H9 (cell line): ENCODE data around the gene STT3A. TPM values are rescaled to one million over a fixed set of nuclear protein-coding genes. Genes with fewer than 3 reads are reported as not detected.

Source experiments
- DNase-seq: peaks from one replicate; pipeline ENCODE4 v3.0.0-alpha.2; 2017
- H2AFZ ChIP-seq: one replicate; pipeline ENCODE4 v1.6.1; 2013; ENCODE audit warnings: mild to moderate bottlenecking, low read length, control low read depth, moderate library complexity
- H2AK5ac ChIP-seq: 2 replicates; pipeline ENCODE4 v1.6.1; 2013; ENCODE audit warnings: low read length, control low read depth, mixed read lengths; ENCODE audit not compliant: insufficient read length
- H2BK120ac ChIP-seq: one replicate; pipeline ENCODE4 v1.6.1; 2013; ENCODE audit warnings: low read depth, mild to moderate bottlenecking, low read length, control low read depth, inconsistent platforms; ENCODE audit not compliant: poor library complexity, severe bottlenecking
- H2BK12ac ChIP-seq: 2 replicates; pipeline ENCODE4 v1.6.1; 2013; ENCODE audit warnings: low read length, control low read depth, mixed read lengths, low read depth; ENCODE audit not compliant: insufficient read length
- H2BK15ac ChIP-seq: 2 replicates; pipeline ENCODE4 v1.6.1; 2013; ENCODE audit warnings: low read depth, low read length, control low read depth
- H2BK20ac ChIP-seq: one replicate; pipeline ENCODE4 v1.6.1; 2013; ENCODE audit warnings: low read depth, mild to moderate bottlenecking, low read length, control low read depth, inconsistent platforms; ENCODE audit not compliant: poor library complexity, severe bottlenecking
- H2BK5ac ChIP-seq: 2 replicates; pipeline ENCODE4 v1.6.1; 2013; ENCODE audit warnings: low read length, control low read depth, mixed read lengths; ENCODE audit not compliant: insufficient read length
- H3K14ac ChIP-seq: 2 replicates; pipeline ENCODE4 v1.6.1; 2013; ENCODE audit warnings: low read length, control low read depth; ENCODE audit not compliant: insufficient read depth
- H3K18ac ChIP-seq: 2 replicates; pipeline ENCODE4 v1.6.1; 2013; ENCODE audit warnings: low read depth, mild to moderate bottlenecking, mixed read lengths, low read length, control low read depth; ENCODE audit not compliant: insufficient read length
- H3K23ac ChIP-seq: 2 replicates; pipeline ENCODE4 v1.6.1; 2013; ENCODE audit warnings: low read length, control low read depth, mixed read lengths, low read depth; ENCODE audit not compliant: insufficient read length
- H3K23me2 ChIP-seq: 2 replicates; pipeline ENCODE4 v1.6.1; 2013; ENCODE audit warnings: low read depth, mild to moderate bottlenecking, mixed read lengths, low read length, control low read depth; ENCODE audit not compliant: insufficient read length, poor library complexity, severe bottlenecking
- H3K27ac ChIP-seq: 2 replicates; pipeline ENCODE4 v1.5.1; 2013; ENCODE audit warnings: low read length, control low read depth, mixed read lengths, low read depth; ENCODE audit not compliant: insufficient read length
- H3K27me3 ChIP-seq: 2 replicates; pipeline ENCODE4 v1.6.1; 2013; ENCODE audit warnings: low read length, control low read depth, inconsistent platforms; ENCODE audit not compliant: insufficient read depth
- H3K4ac ChIP-seq: 2 replicates; pipeline ENCODE4 v1.6.1; 2013; ENCODE audit warnings: low read depth, mild to moderate bottlenecking, control low read depth, inconsistent platforms, low read length, moderate library complexity
- H3K4me1 ChIP-seq: 2 replicates; pipeline ENCODE4 v1.6.1; 2013; ENCODE audit warnings: low read length, control low read depth, inconsistent platforms; ENCODE audit not compliant: insufficient read depth
- H3K4me2 ChIP-seq: 2 replicates; pipeline ENCODE4 v1.6.1; 2013; ENCODE audit warnings: low read length, control low read depth, mixed read lengths; ENCODE audit not compliant: insufficient read length, insufficient read depth
- H3K56ac ChIP-seq: 2 replicates; pipeline ENCODE4 v1.6.1; 2013; ENCODE audit warnings: low read depth, mild to moderate bottlenecking, mixed read lengths, low read length, control low read depth; ENCODE audit not compliant: insufficient read length
- H3K79me1 ChIP-seq: 2 replicates; pipeline ENCODE4 v1.6.1; 2013; ENCODE audit warnings: low read depth, mild to moderate bottlenecking, moderate library complexity, low read length, control low read depth, inconsistent platforms; ENCODE audit not compliant: insufficient read depth, poor library complexity, severe bottlenecking
- H3K79me2 ChIP-seq: 2 replicates; pipeline ENCODE4 v1.6.1; 2013; ENCODE audit warnings: low read length, control low read depth, inconsistent platforms; ENCODE audit not compliant: insufficient read depth
- H3K9ac ChIP-seq: 2 replicates; pipeline ENCODE4 v1.6.1; 2013; ENCODE audit warnings: low read length, control low read depth, mixed read lengths; ENCODE audit not compliant: insufficient read length; ENCODE audit errors: extremely low read depth
- H3K9me3 ChIP-seq: one replicate; pipeline ENCODE4 v1.6.1; 2013; ENCODE audit warnings: low read depth, low read length, inconsistent platforms; ENCODE audit not compliant: control insufficient read depth
- H3T11ph ChIP-seq: one replicate; pipeline ENCODE4 v1.6.1; 2013; ENCODE audit warnings: mild to moderate bottlenecking, low read length, control low read depth, inconsistent platforms
- H4K20me1 ChIP-seq: one replicate; pipeline ENCODE4 v1.6.1; 2013; ENCODE audit not compliant: control insufficient read depth, insufficient read length, insufficient read depth
- H4K5ac ChIP-seq: 2 replicates; pipeline ENCODE4 v1.6.1; 2013; ENCODE audit warnings: low read depth, mild to moderate bottlenecking, mixed read lengths, low read length, control low read depth; ENCODE audit not compliant: insufficient read length
- H4K8ac ChIP-seq: replicated peaks from 2 replicates; pipeline ENCODE4 v1.6.1; 2013; ENCODE audit warnings: low read length, control low read depth, mixed read lengths, low read depth; ENCODE audit not compliant: insufficient read length
- H4K91ac ChIP-seq: 2 replicates; pipeline ENCODE4 v1.6.1; 2013; ENCODE audit warnings: low read depth, mild to moderate bottlenecking, moderate library complexity, mixed read lengths, low read length, control low read depth; ENCODE audit not compliant: insufficient read length
- H3K27ac Mint-ChIP-seq, 3 experiments: 2 replicates in 2 of 3; 3 replicates in 1 of 3; pipeline ENCODE4 v1.8.0; 2020 to 2021; ENCODE audit warnings: mixed read lengths in 3 of 3, mild to moderate bottlenecking in 1 of 3, moderate library complexity in 1 of 3
- H3K27me3 Mint-ChIP-seq: 2 replicates; pipeline ENCODE4 v1.8.0; 2021; ENCODE audit warnings: low read depth, mild to moderate bottlenecking, moderate library complexity, mixed read lengths
- H3K36me3 Mint-ChIP-seq, 3 experiments: 2 replicates in 2 of 3; 3 replicates in 1 of 3; pipeline ENCODE4 v1.8.0; 2020 to 2021; ENCODE audit warnings: low read depth in 3 of 3, mixed read lengths in 3 of 3; ENCODE audit not compliant: insufficient read depth in 1 of 3
- H3K4me1 Mint-ChIP-seq, 2 experiments: 2 replicates each; pipeline ENCODE4 v1.8.0; 2020; ENCODE audit warnings: mixed read lengths in 2 of 2
- H3K4me3 Mint-ChIP-seq, 2 experiments: 2 replicates in 1 of 2; 3 replicates in 1 of 2; pipeline ENCODE4 v1.8.0; 2020 to 2021; ENCODE audit warnings: mild to moderate bottlenecking in 2 of 2, mixed read lengths in 2 of 2, moderate library complexity in 1 of 2
- H3K9me3 Mint-ChIP-seq, 2 experiments: 2 replicates in 1 of 2; 3 replicates in 1 of 2; pipeline ENCODE4 v1.8.0; 2020; ENCODE audit warnings: mild to moderate bottlenecking in 2 of 2, mixed read lengths in 2 of 2, moderate library complexity in 1 of 2
- WGBS: extraction: QIAGEN DNeasy Blood & Tissue Kit; methylation state at CpG from one replicate; pipeline ENCODE4 v1.1.7; 2013; ENCODE audit warnings: missing lambda C conversion rate, low lambda C conversion rate, mixed read lengths; ENCODE audit not compliant: insufficient read length; ENCODE audit errors: extremely low coverage; 5-methylcytosine and 5-hydroxymethylcytosine counted together
- total RNA-seq: library from RNA; stranded (reverse); gene quantifications from 2 replicates; pipeline ENCODE4 v1.2.1, GENCODE V29; 2021
- TF ChIP-seq, protein P1 (sequence below): fragments of 200-600 bp; sonication (generic); conservative IDR thresholded peaks from 3 replicates; pipeline ENCODE4 v1.8.0; 2021; ENCODE audit warnings: antibody characterized with exemption, mild to moderate bottlenecking

STT3A gene
- total RNA-seq, 1 experiment from 2014 or later, result 128 TPM

- H3K9me3 Mint-ChIP-seq, result no peaks in the 10 kb centered on the region
- no peak overlapping the region for H3K23ac ChIP-seq
- H3K27me3 Mint-ChIP-seq, result no peaks in the 10 kb centered on the region
- no peak overlapping the region for H3T11ph ChIP-seq
- H2BK120ac ChIP-seq, result no peak overlapping the region
- WGBS, result no CpG with 5 or more reads among the region's 20 CpGs
- no peak overlapping the region for H4K91ac ChIP-seq
- no peak overlapping the region for H2BK20ac ChIP-seq
- H3K4me3 Mint-ChIP-seq, result peak overlapping the region; percentile 86 to 93
- H3K27ac Mint-ChIP-seq, result peak overlapping the region; percentile 99 to 100 (median 100)
- no peak overlapping the region for H2BK5ac ChIP-seq
- peak overlapping the region; percentile 91 for H3K4me2 ChIP-seq
- H2BK15ac ChIP-seq, result no peak overlapping the region
- H3K9me3 ChIP-seq, result no peaks in the 10 kb centered on the region
- peaks cover 11 to 47% (median 46%) of the 10 kb centered on the region in 3 experiments for H3K36me3 Mint-ChIP-seq
- peak overlapping the region; percentile 96 for H3K14ac ChIP-seq
- DNase-seq, result no peak
- no peak overlapping the region for H2AFZ ChIP-seq
- TF ChIP-seq, protein P1, sequence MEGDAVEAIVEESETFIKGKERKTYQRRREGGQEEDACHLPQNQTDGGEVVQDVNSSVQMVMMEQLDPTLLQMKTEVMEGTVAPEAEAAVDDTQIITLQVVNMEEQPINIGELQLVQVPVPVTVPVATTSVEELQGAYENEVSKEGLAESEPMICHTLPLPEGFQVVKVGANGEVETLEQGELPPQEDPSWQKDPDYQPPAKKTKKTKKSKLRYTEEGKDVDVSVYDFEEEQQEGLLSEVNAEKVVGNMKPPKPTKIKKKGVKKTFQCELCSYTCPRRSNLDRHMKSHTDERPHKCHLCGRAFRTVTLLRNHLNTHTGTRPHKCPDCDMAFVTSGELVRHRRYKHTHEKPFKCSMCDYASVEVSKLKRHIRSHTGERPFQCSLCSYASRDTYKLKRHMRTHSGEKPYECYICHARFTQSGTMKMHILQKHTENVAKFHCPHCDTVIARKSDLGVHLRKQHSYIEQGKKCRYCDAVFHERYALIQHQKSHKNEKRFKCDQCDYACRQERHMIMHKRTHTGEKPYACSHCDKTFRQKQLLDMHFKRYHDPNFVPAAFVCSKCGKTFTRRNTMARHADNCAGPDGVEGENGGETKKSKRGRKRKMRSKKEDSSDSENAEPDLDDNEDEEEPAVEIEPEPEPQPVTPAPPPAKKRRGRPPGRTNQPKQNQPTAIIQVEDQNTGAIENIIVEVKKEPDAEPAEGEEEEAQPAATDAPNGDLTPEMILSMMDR, result no peak
- no peak overlapping the region for H4K8ac ChIP-seq
- H2AK5ac ChIP-seq, result no peak overlapping the region
- no peaks in the 10 kb centered on the region for H3K4me1 ChIP-seq
- H3K27ac ChIP-seq, result peak overlapping the region; percentile 91
- H3K79me1 ChIP-seq, result no peaks in the 10 kb centered on the region
- no peaks in the 10 kb centered on the region for H3K23me2 ChIP-seq
- H3K79me2 ChIP-seq, result peaks cover 3% of the 10 kb centered on the region; the same call in 1 of the 2 replicates
- H2BK12ac ChIP-seq, result no peak overlapping the region
- H3K27me3 ChIP-seq, result no peaks in the 10 kb centered on the region
- peaks cover 14 to 16% of the 10 kb centered on the region in 2 experiments for H3K4me1 Mint-ChIP-seq
- H3K4ac ChIP-seq, result no peak overlapping the region
- H3K56ac ChIP-seq, result peak overlapping the region; percentile 52
- H3K9ac ChIP-seq, result peak overlapping the region; percentile 98
- H3K18ac ChIP-seq, result peak overlapping the region; percentile 74
- peak overlapping the region; percentile 45 for H4K5ac ChIP-seq
- no peaks in the 10 kb centered on the region for H4K20me1 ChIP-seq
Measured at GRCh38 chr11:125625225-125625629, 32.6 kb downstream of the STT3A start.
